GM13976 (cell line): ENCODE data around the gene ITGA7.
A peak's percentile ranks its signal among the peaks of the same experiment; 100 is the strongest.

Source experiments
- DNase-seq: peaks from one replicate; pipeline ENCODE4 v3.0.0; 2012; ENCODE audit warnings: low spot score
- in situ Hi-C: fragments of 300-500 bp; cut with MboI; formaldehyde crosslinking; loops from one replicate; pipeline ENCODE4 v1.12.0; 2022; ENCODE audit warnings: low sequenced_read_pairs, mixed read lengths, inconsistent platforms; ENCODE audit not compliant: unreplicated experiment
- TF ChIP-seq, protein P1 (sequence below): IDR thresholded peaks from 2 replicates; pipeline ENCODE4 v1.5.1; 2012; ENCODE audit warnings: borderline replicate concordance, mild to moderate bottlenecking; ENCODE audit not compliant: insufficient read depth; ENCODE audit errors: extremely low read depth, missing control alignments, control extremely low read depth

ITGA7 gene, protein sequence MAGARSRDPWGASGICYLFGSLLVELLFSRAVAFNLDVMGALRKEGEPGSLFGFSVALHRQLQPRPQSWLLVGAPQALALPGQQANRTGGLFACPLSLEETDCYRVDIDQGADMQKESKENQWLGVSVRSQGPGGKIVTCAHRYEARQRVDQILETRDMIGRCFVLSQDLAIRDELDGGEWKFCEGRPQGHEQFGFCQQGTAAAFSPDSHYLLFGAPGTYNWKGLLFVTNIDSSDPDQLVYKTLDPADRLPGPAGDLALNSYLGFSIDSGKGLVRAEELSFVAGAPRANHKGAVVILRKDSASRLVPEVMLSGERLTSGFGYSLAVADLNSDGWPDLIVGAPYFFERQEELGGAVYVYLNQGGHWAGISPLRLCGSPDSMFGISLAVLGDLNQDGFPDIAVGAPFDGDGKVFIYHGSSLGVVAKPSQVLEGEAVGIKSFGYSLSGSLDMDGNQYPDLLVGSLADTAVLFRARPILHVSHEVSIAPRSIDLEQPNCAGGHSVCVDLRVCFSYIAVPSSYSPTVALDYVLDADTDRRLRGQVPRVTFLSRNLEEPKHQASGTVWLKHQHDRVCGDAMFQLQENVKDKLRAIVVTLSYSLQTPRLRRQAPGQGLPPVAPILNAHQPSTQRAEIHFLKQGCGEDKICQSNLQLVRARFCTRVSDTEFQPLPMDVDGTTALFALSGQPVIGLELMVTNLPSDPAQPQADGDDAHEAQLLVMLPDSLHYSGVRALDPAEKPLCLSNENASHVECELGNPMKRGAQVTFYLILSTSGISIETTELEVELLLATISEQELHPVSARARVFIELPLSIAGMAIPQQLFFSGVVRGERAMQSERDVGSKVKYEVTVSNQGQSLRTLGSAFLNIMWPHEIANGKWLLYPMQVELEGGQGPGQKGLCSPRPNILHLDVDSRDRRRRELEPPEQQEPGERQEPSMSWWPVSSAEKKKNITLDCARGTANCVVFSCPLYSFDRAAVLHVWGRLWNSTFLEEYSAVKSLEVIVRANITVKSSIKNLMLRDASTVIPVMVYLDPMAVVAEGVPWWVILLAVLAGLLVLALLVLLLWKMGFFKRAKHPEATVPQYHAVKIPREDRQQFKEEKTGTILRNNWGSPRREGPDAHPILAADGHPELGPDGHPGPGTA

DNA sequence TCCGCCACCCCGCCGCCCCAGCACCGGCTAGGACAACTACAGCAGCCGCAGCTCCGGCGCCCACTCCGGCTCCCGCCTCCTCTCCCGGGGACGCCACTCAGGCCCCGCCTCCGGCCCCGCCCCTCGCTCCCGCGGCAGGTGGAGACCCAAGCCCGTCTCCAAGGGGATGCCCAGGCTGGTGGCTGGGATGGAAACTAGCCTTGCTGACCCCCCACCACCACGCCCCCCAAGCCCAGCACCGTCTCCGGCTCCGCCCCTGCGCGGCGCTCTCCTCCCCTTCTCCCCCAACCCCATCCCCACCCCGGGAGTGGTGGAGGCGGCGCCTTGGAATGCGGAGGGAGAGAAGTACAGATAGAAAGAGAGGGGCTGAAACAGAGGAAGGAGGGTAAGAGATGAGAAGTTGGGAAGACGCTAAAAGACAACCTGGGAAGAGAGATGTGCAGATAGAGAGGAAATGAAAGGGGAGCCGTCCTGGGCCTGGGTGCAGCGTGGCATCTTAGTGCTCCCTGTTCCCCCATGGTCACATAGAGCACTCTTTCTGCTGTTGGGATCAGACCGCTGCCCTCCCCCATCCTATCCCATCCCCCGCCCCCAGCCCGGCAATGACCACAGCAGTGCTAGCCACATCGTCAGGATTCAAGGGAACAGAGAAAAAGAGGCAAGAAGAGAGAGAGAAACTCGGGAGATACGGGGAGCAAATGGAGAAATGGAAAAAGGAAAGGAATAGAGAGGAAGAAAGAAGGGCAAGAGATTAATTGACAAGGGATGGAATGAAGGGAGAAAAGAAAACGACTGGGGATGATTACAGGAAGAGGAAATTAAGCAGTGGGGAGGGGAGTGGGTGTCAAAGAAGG lies at the start of gene ITGA7:
ITGA7 (minus strand) TSS at position 64 of the 854 bp plus-strand sequence. CDS start 222 bp downstream, outside the sequence.
- DNase-seq = peak; percentile 86
- in situ Hi-C loops = no loop called here
- TF ChIP-seq, protein P1, sequence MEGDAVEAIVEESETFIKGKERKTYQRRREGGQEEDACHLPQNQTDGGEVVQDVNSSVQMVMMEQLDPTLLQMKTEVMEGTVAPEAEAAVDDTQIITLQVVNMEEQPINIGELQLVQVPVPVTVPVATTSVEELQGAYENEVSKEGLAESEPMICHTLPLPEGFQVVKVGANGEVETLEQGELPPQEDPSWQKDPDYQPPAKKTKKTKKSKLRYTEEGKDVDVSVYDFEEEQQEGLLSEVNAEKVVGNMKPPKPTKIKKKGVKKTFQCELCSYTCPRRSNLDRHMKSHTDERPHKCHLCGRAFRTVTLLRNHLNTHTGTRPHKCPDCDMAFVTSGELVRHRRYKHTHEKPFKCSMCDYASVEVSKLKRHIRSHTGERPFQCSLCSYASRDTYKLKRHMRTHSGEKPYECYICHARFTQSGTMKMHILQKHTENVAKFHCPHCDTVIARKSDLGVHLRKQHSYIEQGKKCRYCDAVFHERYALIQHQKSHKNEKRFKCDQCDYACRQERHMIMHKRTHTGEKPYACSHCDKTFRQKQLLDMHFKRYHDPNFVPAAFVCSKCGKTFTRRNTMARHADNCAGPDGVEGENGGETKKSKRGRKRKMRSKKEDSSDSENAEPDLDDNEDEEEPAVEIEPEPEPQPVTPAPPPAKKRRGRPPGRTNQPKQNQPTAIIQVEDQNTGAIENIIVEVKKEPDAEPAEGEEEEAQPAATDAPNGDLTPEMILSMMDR = no peak

DNA sequence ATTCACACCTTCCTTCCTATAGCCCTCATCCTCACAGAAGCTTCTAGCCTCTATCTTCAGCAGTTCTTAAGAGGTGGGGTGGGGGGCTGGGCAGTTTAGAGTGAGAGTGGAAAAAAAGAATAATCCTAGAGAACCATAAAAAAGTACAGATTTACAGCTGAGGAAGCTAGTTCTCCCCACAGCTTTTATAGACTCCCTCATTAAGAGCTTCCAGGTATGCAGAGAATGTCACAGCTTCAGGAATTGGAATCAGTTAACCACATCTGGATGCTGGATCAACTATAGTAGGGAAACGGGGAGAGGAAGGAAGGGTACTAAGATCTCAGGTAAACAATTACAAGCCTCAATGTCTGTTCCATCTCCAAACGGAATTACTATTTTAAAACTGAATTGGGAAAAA lies 47.5 kb upstream of the ITGA7 start:
- TF ChIP-seq, protein P1 = no peak
- DNase-seq = no peak
- in situ Hi-C loops = no loop called here

DNA sequence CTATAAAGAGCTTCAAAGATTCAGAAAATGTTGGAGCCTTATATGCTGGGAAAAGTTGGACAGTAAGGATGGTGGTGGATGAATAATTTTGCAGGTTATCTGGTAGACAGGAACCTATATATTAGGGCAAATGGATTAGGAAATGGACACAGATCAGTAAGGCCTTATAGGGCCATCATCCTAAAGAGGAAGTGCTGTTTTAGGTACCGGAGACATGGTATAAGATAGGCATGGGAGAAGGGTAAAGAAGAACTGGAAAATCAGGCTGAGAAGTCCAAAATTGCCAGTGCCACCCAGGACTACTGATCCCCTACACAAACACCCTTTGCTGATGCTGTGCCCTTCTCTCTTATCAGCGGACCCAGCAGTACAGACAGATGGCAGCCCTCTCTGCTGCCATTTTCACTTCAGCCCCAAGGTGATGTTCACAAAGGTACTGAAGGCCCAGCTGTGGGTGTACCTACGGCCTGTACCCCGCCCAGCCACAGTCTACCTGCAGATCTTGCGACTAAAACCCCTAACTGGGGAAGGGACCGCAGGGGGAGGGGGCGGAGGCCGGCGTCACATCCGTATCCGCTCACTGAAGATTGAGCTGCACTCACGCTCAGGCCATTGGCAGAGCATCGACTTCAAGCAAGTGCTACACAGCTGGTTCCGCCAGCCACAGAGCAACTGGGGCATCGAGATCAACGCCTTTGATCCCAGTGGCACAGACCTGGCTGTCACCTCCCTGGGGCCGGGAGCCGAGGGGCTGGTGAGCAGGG lies 40.7 kb upstream of the ITGA7 start:
- TF ChIP-seq, protein P1 = no peak
- DNase-seq = no peak
- in situ Hi-C loops = no loop called here

DNA sequence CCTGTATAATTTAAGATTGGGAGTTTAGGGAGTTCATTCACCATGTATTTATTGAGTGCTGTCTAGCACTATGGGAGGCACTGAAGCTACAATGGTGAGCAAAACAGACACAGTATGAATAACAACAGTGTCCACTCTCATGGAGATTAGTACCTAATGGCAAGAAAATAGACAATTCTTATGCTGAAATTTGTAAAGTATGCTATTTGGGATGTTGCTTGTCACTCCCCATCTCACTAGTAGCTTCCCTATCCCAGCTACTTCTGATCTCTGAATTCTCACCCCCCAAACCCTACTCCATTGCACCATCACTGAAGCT lies 39.2 kb upstream of the ITGA7 start:
- in situ Hi-C loops = no loop called here
- TF ChIP-seq, protein P1 = no peak
- DNase-seq = no peak

DNA sequence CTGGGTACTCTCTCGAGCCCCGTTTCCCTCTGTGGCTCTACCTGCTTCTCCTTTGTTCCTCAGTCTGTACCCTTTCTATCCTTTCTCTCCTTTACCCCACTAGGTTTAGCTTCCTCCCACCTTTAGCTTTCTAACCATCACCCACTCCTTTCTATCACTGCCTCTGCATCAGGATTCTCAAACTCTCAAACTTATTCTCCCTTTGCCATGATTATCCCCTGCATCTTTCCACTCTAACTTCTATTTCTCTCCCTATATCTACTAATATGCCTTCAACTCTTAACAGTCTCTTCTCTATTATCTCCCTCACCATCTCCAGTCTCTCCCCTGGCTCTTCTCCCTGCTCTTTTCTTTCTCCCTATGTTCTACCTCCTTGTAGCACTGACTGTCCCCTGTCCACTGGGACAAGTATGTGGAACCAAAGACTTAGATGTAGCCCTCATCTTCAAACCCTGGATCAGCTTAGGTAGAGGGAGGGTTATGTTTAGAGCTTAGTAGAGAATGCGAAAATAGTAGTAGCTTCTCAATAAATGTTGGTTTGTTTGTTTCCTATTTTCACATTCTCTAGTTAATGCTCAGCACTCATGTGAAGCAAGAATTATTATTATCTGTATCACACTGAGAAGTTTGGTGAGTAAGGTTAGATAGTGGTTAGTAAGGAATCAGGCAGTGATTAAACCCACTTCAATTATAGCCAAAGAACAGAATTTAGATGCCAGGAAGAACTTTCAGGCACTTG lies 38.6 kb upstream of the ITGA7 start:
- no peak for DNase-seq
- in situ Hi-C loops = no loop called here

More for the DNA sequence above, 38.6 kb upstream of the ITGA7 start:
- TF ChIP-seq, protein P1 = no peak
